ES-I3 (cell line): ENCODE measurements around the gene IL20RA.

Experiments
- H3K36me3 ChIP-seq: 2 replicates; pipeline ENCODE4 v1.6.1; 2013; ENCODE audit warnings: mild to moderate bottlenecking, low read length, control low read depth, moderate library complexity; ENCODE audit not compliant: insufficient read depth
- H3K4me1 ChIP-seq: 2 replicates; pipeline ENCODE4 v1.6.1; 2013; ENCODE audit warnings: mild to moderate bottlenecking, control low read depth, low read length; ENCODE audit not compliant: insufficient read depth
- H3K9ac ChIP-seq: 2 replicates; pipeline ENCODE4 v1.6.1; 2013; ENCODE audit warnings: low read depth, mild to moderate bottlenecking, low read length, moderate library complexity
- H3K9me3 ChIP-seq: 2 replicates; pipeline ENCODE4 v1.6.1; 2013; ENCODE audit warnings: mild to moderate bottlenecking, low read length, moderate library complexity; ENCODE audit not compliant: control insufficient read depth, insufficient read depth

Gene IL20RA

DNA sequence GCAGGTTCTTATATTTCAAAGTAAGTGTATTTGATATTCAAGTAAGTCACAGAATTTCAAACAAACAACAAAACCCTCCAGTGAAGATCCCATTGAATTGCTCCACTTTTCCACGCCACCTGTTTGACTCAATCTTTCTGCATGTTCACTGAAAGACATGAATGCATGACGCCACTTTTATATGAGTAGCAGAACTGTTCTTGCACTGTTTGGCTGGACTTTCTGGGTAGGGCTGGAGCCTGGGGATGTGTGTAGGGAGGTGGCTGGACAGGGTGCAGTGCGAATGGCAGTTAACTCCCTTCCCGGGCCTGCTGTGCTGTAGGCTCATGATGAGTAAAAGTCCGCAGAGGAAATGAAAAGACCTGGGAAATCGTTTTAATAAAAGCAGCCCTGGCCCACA, 39.7 kb downstream of the IL20RA start:
- Histone ChIP-seq H3K4me1 (peaks cover 12% of the 10 kb centered on the region), H3K9ac (no peak overlapping the region), H3K9me3 (no peaks in the 10 kb centered on the region)

DNA sequence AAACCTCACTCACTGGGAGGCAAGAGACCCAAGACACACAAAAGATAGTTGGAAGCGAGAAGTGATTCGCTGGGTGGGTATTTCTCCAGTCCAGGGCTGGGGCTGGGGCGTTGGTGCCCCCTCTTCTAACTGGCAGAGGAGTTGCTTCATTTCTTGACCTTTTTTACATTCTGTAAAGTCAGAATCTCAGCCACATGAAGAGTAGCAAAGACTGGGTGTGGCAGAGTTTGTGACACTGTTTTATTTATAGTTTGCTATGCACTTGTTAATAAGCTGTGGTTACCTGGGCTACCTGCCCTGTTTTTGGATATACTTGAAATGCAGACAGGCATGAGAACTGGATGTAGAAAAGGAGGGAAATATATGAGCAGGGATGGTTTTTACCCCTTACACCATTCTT, 42.3 kb downstream of the IL20RA start:
- Histone ChIP-seq H3K36me3 (no peaks in the 10 kb centered on the region), H3K4me1 (peaks cover 12% of the 10 kb centered on the region), H3K9me3 (no peaks in the 10 kb centered on the region), H3K9ac (no peak overlapping the region)

More for the DNA sequence above, 39.7 kb downstream of the IL20RA start:
- no peaks in the 10 kb centered on the region for H3K36me3 ChIP-seq

DNA sequence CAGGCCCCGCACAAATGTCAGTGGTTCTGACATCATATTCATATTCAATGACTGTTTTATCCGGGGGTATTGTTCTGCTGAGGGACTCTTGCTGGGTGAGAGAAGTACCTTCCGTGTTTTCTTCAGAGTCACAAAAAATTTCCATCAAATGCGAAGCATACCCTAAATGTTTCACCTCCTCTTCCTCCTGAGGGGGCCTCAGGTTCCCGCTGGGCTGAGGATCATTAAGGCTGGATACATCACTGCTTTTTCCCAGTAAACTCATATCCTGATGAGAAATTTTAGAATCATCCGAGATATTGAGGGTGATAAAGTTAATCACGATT, 42.8 kb downstream of the IL20RA start:
- Histone ChIP-seq H3K9ac (peak overlapping the region; percentile 28; the same call in 1 of the 2 replicates), H3K9me3 (no peaks in the 10 kb centered on the region), H3K36me3 (no peaks in the 10 kb centered on the region), H3K4me1 (peaks cover 12% of the 10 kb centered on the region)

DNA sequence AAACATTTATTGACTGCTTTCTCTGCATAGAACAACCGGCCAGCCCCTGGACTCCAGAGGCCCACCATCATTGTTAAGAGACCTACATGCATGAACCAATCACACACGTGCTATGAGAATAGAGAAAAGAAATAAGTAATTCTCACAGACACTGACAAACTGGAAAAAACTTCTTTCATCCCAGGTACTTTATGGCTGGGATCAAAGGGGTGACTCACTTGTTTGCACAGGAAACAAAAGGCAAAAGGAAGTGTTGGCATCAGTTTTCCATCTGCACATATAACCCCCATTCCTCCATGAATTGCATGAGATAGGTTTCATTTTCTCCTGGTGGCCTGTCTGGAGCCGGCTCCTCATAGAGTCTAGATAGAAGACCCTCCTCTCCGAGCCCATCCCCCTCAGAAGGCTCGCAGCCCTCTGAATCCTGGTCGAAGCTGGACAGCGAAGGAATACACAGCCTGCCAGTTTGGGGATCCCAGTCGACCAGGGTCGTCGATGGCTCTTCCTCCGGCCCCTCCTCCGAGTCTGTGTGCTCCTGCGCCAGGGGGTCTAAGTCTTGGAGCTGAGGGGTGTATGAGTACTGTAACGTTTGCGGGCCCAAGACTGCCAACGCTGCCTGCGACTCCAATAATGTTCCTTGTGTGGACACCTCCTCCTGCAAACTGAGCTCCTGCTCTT, 43.3 kb downstream of the IL20RA start:
- H3K4me1 ChIP-seq, result peaks cover 12% of the 10 kb centered on the region
- H3K9me3 ChIP-seq, result no peaks in the 10 kb centered on the region
- H3K36me3 ChIP-seq, result no peaks in the 10 kb centered on the region
- peak overlapping the region; percentile 28; the same call in 1 of the 2 replicates for H3K9ac ChIP-seq

GRCh38 chr6:137000825-137001224, 43.9 kb downstream of the IL20RA start:
- H3K9me3 ChIP-seq, result no peaks in the 10 kb centered on the region
- no peak overlapping the region for H3K9ac ChIP-seq
- no peaks in the 10 kb centered on the region for H3K36me3 ChIP-seq
- peaks cover 12% of the 10 kb centered on the region for H3K4me1 ChIP-seq

DNA sequence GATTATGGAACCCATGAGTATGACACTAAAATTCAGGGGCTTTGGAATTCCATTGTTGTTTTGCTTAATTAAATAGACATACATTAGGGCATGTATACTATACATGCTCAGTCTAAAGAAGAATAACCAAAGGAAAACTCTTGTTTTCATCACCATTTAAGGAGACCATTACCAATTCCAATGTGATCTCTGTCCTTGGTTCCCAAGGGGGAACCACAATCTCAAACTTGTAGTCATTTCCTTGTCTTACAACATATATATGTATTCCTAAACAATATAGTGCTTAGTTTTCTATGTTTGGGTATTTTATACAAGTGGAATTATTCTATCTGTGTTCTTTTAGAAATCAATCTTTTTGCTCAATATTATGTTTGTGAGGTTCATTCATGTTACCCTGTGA, 49.2 kb downstream of the IL20RA start:
- Histone ChIP-seq H3K4me1 (peaks cover 18% of the 10 kb centered on the region; the same call in 1 of the 2 replicates), H3K9ac (no peak overlapping the region), H3K9me3 (no peaks in the 10 kb centered on the region), H3K36me3 (no peaks in the 10 kb centered on the region)

DNA sequence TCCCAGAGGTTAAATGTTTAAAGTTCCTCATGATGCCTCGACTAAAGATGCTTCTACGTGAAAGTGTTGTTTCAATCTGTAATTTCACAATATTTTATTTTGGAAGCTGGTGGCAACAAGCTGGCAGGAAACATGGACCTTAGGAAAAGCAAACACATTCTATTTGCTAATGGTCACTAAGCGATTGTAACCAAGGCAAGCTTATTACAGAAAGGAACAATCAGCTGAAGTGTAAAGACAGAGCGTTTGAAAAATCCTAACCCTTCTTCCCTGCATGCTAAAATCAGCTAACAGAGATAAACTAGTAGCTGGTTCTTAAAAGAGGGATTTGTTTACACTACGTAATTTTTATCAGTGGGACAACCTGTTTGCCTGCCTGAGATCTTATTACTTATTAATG, 50.0 kb downstream of the IL20RA start:
- H3K4me1 ChIP-seq, result peaks cover 18% of the 10 kb centered on the region; the same call in 1 of the 2 replicates
- no peaks in the 10 kb centered on the region for H3K36me3 ChIP-seq
- no peak overlapping the region for H3K9ac ChIP-seq
- no peaks in the 10 kb centered on the region for H3K9me3 ChIP-seq

GRCh38 chr6:136992113-136992512, 52.7 kb downstream of the IL20RA start:
- Histone ChIP-seq H3K36me3 (no peaks in the 10 kb centered on the region), H3K4me1 (peaks cover 21% of the 10 kb centered on the region; the same call in 1 of the 2 replicates), H3K9me3 (no peaks in the 10 kb centered on the region), H3K9ac (no peak overlapping the region)

DNA sequence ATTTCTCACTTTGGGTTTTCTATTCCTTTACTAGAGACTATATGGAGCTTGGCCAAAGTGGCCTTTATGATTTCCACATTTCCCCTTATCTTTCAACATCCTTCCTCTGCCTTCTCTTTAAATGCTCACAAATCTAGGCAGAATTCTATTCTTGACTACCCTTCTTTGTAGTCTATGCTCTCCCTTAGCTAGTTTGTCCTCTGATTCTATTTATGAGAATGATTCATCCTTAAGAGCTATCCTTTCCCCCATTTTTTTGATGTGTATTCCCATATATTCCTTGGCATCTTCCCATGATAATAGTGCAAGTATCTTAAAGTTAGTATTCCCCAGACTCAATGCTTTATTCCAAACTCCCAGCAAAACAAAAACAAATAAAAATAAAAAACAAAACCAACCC, 53.1 kb downstream of the IL20RA start:
- H3K9ac ChIP-seq, result no peak overlapping the region
- no peaks in the 10 kb centered on the region for H3K36me3 ChIP-seq
- H3K4me1 ChIP-seq, result peaks cover 21% of the 10 kb centered on the region; the same call in 1 of the 2 replicates
- H3K9me3 ChIP-seq, result no peaks in the 10 kb centered on the region

DNA sequence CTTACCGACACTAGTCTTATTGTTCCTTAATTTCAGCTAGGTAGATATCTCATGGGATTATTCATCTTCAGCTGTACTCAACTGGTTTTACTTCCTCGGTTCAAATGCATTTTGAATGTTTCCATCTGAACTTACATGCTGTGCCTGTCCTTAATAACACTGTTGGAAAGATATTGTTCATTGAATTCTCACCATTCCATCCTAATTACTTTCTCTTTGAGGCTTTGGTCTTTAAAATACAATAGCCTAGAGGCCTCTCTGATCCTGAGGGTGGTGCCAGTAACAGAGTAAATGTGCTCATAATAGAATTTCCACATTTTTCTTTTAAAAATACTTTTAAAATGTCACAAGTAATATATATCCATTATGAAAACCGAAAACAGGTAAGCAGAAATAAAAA, 54.0 kb downstream of the IL20RA start:
- Histone ChIP-seq H3K4me1 (peaks cover 21% of the 10 kb centered on the region; the same call in 1 of the 2 replicates), H3K36me3 (no peaks in the 10 kb centered on the region), H3K9ac (peak overlapping the region; percentile 14; the same call in 1 of the 2 replicates), H3K9me3 (no peaks in the 10 kb centered on the region)

GRCh38 chr6:136990242-136990578, 54.6 kb downstream of the IL20RA start:
- Histone ChIP-seq H3K9ac (peak overlapping the region; percentile 67), H3K36me3 (no peaks in the 10 kb centered on the region), H3K9me3 (no peaks in the 10 kb centered on the region), H3K4me1 (peaks cover 20% of the 10 kb centered on the region; the same call in 1 of the 2 replicates)

GRCh38 chr6:136989571-136990241, 55.1 kb downstream of the IL20RA start:
- H3K9me3 ChIP-seq, result no peaks in the 10 kb centered on the region
- peak overlapping the region; percentile 67 for H3K9ac ChIP-seq
- H3K36me3 ChIP-seq, result no peaks in the 10 kb centered on the region
- peaks cover 15% of the 10 kb centered on the region; the same call in 1 of the 2 replicates for H3K4me1 ChIP-seq

GRCh38 chr6:136987526-136987925, 57.2 kb downstream of the IL20RA start:
- Histone ChIP-seq H3K36me3 (no peaks in the 10 kb centered on the region), H3K4me1 (peaks cover 21% of the 10 kb centered on the region), H3K9ac (no peak overlapping the region), H3K9me3 (no peaks in the 10 kb centered on the region)

GRCh38 chr6:136985502-136985901, 59.3 kb downstream of the IL20RA start:
- H3K4me1 ChIP-seq, result peaks cover 10% of the 10 kb centered on the region
- no peak overlapping the region for H3K9ac ChIP-seq
- no peaks in the 10 kb centered on the region for H3K36me3 ChIP-seq
- H3K9me3 ChIP-seq, result no peaks in the 10 kb centered on the region

- Histone ChIP-seq H3K4me1 (peaks cover 10% of the 10 kb centered on the region), H3K9ac (no peak overlapping the region), H3K9me3 (no peaks in the 10 kb centered on the region), H3K36me3 (no peaks in the 10 kb centered on the region)
Measured at GRCh38 chr6:136984578-136984977, 60.2 kb downstream of the IL20RA start.
